Esophagus muscularis mucosa (tissue), 3 donors: ENCODE measurements around the gene GFY.

Experiments used
- CTCF ChIP-seq, 3 experiments: fragments of 200-600 bp in 2 of 3; fragments of 450-650 bp in 1 of 3; sonication (generic) in 2 of 3; IDR thresholded peaks; one replicate each; pipeline ENCODE4 v1.5.1; 2017 to 2019; ENCODE audit warnings: antibody characterized with exemption in 3 of 3, mild to moderate bottlenecking in 2 of 3, moderate library complexity in 1 of 3
- POLR2AphosphoS5 ChIP-seq, 2 donors: sonication (generic); formaldehyde crosslinking; IDR thresholded peaks; one replicate each; pipeline ENCODE4 v1.6.1; 2017; ENCODE audit warnings: antibody characterized with exemption in 2 of 2

GRCh38 chr19:49382639-49383038, 42.5 kb upstream of the GFY start:
- TF ChIP-seq CTCF (IDR thresholded peaks at IDR 0.05) (no peak), POLR2AphosphoS5 (IDR thresholded peaks at IDR 0.05) (no peak)
